ENCODE results near the gene FAM151A. TPM values are rescaled to one million over a fixed set of nuclear protein-coding genes. Genes with fewer than 3 reads are reported as not detected.

Gene FAM151A
- polyA plus RNA-seq, 4 donors = 1.4 to 22.0 (median 1.6) TPM

DNA sequence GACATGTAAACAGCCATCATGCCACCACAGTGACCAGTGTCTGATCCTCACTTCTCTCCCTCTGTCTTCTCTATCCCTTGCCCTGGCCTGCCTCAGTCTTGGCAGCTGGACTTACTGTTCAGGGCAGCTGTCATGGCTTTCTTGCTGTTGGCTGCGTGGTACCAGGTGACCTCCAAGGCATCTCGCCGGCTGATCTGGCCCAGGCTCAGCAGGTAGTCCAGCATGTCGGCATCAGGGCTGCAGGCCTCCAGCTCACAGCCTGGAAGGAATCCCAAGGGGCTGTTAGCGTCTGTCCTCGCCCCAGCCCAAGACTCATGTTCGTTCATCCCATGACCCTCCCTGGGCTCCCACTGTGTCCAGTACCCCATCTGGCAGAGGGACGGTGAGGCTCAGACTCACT lies 3.6 kb downstream of the FAM151A start:
- WGBS, 3 donors = 86 to 93% (median 88%) methylated on average over 8 of the region's 8 CpGs
- no peaks in the 10 kb centered on the region for H3K27me3 ChIP-seq (ENCODE audit: control insufficient read depth in 3 of 3, insufficient read depth in 3 of 3, low read length in 3 of 3)
- no peak overlapping the region for H3K27ac ChIP-seq (ENCODE audit: low read depth in 1 of 3, low read length in 2 of 3)
- H3K36me3 ChIP-seq (ENCODE audit: control insufficient read depth in 3 of 3, insufficient read depth in 2 of 3, low read depth in 1 of 3, low read length in 3 of 3) = peaks cover 0 to 15% (median 0%) of the 10 kb centered on the region in 3 donors
- H3K4me3 ChIP-seq (ENCODE audit: low read depth in 1 of 3, low read length in 3 of 3) = no peak overlapping the region
- H3K9me3 ChIP-seq (ENCODE audit: control insufficient read depth in 2 of 2, insufficient read depth in 1 of 2, low read depth in 1 of 2, low read length in 1 of 2) = no peaks in the 10 kb centered on the region
- FAIRE-seq (no peak), DNase-seq (no peak)
- H3K4me1 ChIP-seq (ENCODE audit: control insufficient read depth in 3 of 3, insufficient read depth in 2 of 3, low read depth in 1 of 3, low read length in 2 of 3) = peaks cover 0 to 23% (median 0%) of the 10 kb centered on the region in 3 donors

DNA sequence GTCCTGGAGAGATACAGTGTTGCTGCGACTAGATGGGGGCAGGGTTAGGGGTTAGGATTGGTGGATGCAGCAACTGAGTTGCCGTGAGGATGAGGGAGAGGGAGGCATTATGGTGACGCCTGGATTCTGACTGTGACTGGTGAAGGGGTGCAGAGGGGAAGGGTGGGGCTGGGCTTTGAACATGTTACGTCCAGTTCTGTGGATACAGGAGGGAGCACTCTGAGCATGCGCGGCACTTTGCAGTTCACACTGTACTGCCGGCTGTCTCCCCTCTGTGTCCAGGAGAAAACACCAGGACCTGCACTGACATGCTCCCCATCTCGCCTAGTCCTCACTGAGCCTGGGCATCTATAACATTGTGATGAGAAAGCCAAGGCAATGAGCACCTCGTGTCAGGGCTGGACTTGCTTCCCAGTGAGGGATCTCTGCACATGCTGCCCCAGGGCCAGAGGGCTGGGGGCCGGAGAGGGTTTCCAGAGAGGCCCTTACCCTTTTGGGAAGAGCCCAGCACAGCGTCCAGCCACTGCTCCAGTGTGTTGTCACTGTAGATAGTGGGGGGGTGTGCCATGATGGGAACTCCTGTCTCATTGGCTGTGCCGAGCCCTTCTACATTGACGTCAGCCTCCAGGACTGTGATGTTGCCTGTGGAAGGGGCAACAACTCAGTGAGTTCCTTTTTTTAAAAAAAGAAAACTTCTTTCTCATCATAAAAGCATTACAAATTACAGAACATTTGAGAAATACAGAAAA lies 7.6 kb downstream of the FAM151A start:
- Histone ChIP-seq H3K27ac (ENCODE audit: low read depth in 1 of 3, low read length in 2 of 3) (peak overlapping the region in 1 of 3 donors; percentile 52), H3K9me3 (ENCODE audit: control insufficient read depth in 2 of 2, insufficient read depth in 1 of 2, low read depth in 1 of 2, low read length in 1 of 2) (no peaks in the 10 kb centered on the region), H3K27me3 (ENCODE audit: control insufficient read depth in 3 of 3, insufficient read depth in 3 of 3, low read length in 3 of 3) (no peaks in the 10 kb centered on the region), H3K36me3 (ENCODE audit: control insufficient read depth in 3 of 3, insufficient read depth in 2 of 3, low read depth in 1 of 3, low read length in 3 of 3) (peaks cover 0 to 27% (median 0%) of the 10 kb centered on the region in 3 donors), H3K4me1 (ENCODE audit: control insufficient read depth in 3 of 3, insufficient read depth in 2 of 3, low read depth in 1 of 3, low read length in 2 of 3) (peaks cover 0 to 24% (median 0%) of the 10 kb centered on the region in 3 donors), H3K4me3 (ENCODE audit: low read depth in 1 of 3, low read length in 3 of 3) (peak overlapping the region in 1 of 3 donors; percentile 17)
- FAIRE-seq (no peak), DNase-seq (no peak)
- 71 to 76% (median 75%) methylated on average over 13 of the region's 13 CpGs for WGBS, 3 donors

DNA sequence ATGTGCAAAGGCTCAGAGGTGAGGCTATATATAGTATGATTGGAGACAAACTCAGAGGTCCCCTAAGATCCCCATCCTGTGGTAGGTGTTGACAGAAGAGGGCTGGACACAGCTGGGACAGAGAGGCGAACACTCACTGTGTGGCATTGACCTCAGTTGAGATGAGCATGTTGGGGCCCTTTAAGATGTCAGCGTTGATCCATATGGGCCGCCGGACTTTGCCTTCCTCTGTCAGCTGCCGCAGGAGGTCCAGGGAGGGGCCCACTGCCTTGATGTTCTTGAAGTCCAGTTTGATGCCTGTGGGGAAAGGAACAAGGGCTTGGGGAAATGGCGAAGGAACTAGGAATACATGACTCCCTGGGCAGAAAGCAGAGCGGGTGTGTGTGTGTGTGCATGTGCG lies 8.8 kb downstream of the FAM151A start:
- FAIRE-seq = no peak
- Histone ChIP-seq H3K9me3 (ENCODE audit: control insufficient read depth in 2 of 2, insufficient read depth in 1 of 2, low read depth in 1 of 2, low read length in 1 of 2) (no peaks in the 10 kb centered on the region), H3K27me3 (ENCODE audit: control insufficient read depth in 3 of 3, insufficient read depth in 3 of 3, low read length in 3 of 3) (no peaks in the 10 kb centered on the region), H3K4me3 (ENCODE audit: low read depth in 1 of 3, low read length in 3 of 3) (peak overlapping the region in 1 of 3 donors; percentile 17), H3K36me3 (ENCODE audit: control insufficient read depth in 3 of 3, insufficient read depth in 2 of 3, low read depth in 1 of 3, low read length in 3 of 3) (peaks cover 0 to 36% (median 0%) of the 10 kb centered on the region in 3 donors), H3K4me1 (ENCODE audit: control insufficient read depth in 3 of 3, insufficient read depth in 2 of 3, low read depth in 1 of 3, low read length in 2 of 3) (peaks cover 0 to 24% (median 0%) of the 10 kb centered on the region in 3 donors), H3K27ac (ENCODE audit: low read depth in 1 of 3, low read length in 2 of 3) (peak overlapping the region in 1 of 3 donors; percentile 52)
- 45 to 62% (median 61%) methylated on average over 8 of the region's 8 CpGs for WGBS, 3 donors
- DNase-seq = peak; percentile 49 to 76

DNA sequence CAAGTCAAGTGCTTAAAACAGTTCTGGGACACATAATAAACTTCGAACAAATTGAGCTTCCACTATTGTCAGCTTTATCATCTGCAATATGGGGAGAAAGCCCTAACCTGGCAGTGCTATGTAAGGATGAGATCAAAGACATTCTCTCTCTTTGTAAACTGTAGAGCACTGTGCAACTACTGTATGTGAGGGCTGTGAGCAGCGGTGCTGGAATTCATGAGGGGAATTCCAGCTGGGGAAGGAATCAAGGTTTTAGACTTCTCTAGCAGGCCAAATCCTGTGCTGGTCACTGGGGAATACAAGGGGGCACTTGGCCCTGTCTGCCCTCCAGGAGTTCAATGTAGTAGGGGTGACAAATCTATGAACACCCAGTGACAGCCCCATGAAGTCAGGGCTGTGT lies 9.3 kb downstream of the FAM151A start:
- no peak overlapping the region for H3K4me3 ChIP-seq (ENCODE audit: low read depth in 1 of 3, low read length in 3 of 3)
- DNase-seq (no peak), FAIRE-seq (no peak)
- H3K27ac ChIP-seq (ENCODE audit: low read depth in 1 of 3, low read length in 2 of 3) = no peak overlapping the region
- 56 to 81% (median 68%) methylated on average over 2 of the region's 2 CpGs for WGBS, 3 donors
- peaks cover 0 to 41% (median 0%) of the 10 kb centered on the region in 3 donors for H3K36me3 ChIP-seq (ENCODE audit: control insufficient read depth in 3 of 3, insufficient read depth in 2 of 3, low read depth in 1 of 3, low read length in 3 of 3)
- H3K9me3 ChIP-seq (ENCODE audit: control insufficient read depth in 2 of 2, insufficient read depth in 1 of 2, low read depth in 1 of 2, low read length in 1 of 2) = no peaks in the 10 kb centered on the region
- H3K4me1 ChIP-seq (ENCODE audit: control insufficient read depth in 3 of 3, insufficient read depth in 2 of 3, low read depth in 1 of 3, low read length in 2 of 3) = peaks cover 0 to 24% (median 0%) of the 10 kb centered on the region in 3 donors
- H3K27me3 ChIP-seq (ENCODE audit: control insufficient read depth in 3 of 3, insufficient read depth in 3 of 3, low read length in 3 of 3) = no peaks in the 10 kb centered on the region

DNA sequence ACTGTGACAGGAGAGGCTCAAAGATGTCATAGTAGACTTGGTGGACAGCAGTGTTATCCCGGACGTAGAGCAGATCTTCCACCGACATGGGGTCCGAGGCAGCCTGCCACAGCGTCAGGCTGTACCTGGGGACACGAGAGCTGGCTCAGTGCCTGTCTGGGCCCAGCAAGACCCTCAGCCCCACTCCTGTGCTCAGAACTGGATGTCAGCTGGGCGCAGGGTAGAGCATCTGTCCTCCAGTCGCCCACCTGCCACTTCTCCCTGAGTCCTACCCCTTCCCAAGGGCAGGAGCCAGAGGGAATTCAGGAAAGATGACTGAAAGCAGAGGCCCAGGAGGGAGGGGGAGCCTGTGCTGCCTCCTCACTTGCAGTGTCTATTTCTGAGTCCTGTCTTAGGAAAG lies 11.7 kb downstream of the FAM151A start:
- Histone ChIP-seq H3K9me3 (ENCODE audit: control insufficient read depth in 2 of 2, insufficient read depth in 1 of 2, low read depth in 1 of 2, low read length in 1 of 2) (no peaks in the 10 kb centered on the region), H3K27me3 (ENCODE audit: control insufficient read depth in 3 of 3, insufficient read depth in 3 of 3, low read length in 3 of 3) (no peaks in the 10 kb centered on the region), H3K4me3 (ENCODE audit: low read depth in 1 of 3, low read length in 3 of 3) (no peak overlapping the region), H3K27ac (ENCODE audit: low read depth in 1 of 3, low read length in 2 of 3) (no peak overlapping the region), H3K4me1 (ENCODE audit: control insufficient read depth in 3 of 3, insufficient read depth in 2 of 3, low read depth in 1 of 3, low read length in 2 of 3) (peaks cover 0 to 24% (median 0%) of the 10 kb centered on the region in 3 donors), H3K36me3 (ENCODE audit: control insufficient read depth in 3 of 3, insufficient read depth in 2 of 3, low read depth in 1 of 3, low read length in 3 of 3) (peaks cover 0 to 60% (median 7%) of the 10 kb centered on the region in 3 donors)
- 81 to 92% (median 82%) methylated on average over 8 of the region's 8 CpGs for WGBS, 3 donors
- FAIRE-seq (no peak), DNase-seq (no peak)

DNA sequence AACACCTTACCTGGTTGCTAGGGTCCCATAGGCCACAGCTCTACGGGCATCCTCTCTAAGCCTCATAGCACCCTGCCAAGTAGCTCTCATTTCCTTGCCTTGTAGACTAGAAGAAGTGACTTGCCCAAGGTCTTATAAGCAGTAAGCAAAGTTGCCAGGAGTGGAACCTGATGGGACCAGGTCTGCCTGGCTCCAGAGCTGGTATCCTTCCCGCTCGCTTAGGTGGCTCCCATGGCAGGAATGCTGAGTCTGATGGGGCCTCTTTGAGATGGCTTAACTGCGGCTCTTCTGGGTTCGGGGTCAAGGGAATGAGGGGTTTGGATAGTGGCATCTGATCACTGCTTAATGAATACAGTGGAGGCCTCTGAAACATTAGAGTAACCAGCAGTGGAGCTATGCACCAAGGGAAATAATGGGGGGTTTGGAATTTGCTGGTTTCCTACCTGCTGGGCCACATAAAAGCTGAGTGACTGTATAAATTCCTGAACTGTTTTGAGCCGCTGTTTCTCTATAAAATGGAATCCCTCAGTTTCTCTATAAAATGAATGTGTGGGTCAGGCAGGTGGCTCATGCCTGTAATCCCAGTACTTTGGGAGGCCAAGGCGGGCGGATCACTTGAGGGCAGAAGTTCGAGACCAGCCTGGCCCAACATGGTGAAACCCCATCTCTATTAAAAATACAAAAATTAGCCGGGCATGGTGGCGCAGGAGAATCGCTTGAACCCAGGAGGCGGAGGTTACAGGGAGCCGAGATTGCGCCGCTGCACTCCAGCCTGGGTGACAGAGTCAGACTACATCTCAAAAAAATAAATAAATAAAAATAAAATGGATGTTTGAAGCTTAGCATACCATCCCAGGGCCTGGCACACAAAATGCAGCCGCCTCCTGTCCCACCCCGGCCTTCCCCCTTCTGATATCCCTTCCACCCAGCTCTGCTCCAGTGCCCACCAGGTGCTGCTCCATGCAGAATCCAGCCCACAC lies 12.4 kb downstream of the FAM151A start:
- Histone ChIP-seq H3K27ac (ENCODE audit: low read depth in 1 of 3, low read length in 2 of 3) (no peak overlapping the region), H3K4me1 (ENCODE audit: control insufficient read depth in 3 of 3, insufficient read depth in 2 of 3, low read depth in 1 of 3, low read length in 2 of 3) (peaks cover 0 to 23% (median 0%) of the 10 kb centered on the region in 3 donors), H3K27me3 (ENCODE audit: control insufficient read depth in 3 of 3, insufficient read depth in 3 of 3, low read length in 3 of 3) (no peaks in the 10 kb centered on the region), H3K36me3 (ENCODE audit: control insufficient read depth in 3 of 3, insufficient read depth in 2 of 3, low read depth in 1 of 3, low read length in 3 of 3) (peaks cover 0 to 64% (median 7%) of the 10 kb centered on the region in 3 donors), H3K4me3 (ENCODE audit: low read depth in 1 of 3, low read length in 3 of 3) (no peak overlapping the region), H3K9me3 (ENCODE audit: control insufficient read depth in 2 of 2, insufficient read depth in 1 of 2, low read depth in 1 of 2, low read length in 1 of 2) (no peaks in the 10 kb centered on the region)
- 94 to 96% (median 95%) methylated on average over 18 of the region's 18 CpGs for WGBS, 3 donors
- FAIRE-seq (no peak), DNase-seq (no peak)

DNA sequence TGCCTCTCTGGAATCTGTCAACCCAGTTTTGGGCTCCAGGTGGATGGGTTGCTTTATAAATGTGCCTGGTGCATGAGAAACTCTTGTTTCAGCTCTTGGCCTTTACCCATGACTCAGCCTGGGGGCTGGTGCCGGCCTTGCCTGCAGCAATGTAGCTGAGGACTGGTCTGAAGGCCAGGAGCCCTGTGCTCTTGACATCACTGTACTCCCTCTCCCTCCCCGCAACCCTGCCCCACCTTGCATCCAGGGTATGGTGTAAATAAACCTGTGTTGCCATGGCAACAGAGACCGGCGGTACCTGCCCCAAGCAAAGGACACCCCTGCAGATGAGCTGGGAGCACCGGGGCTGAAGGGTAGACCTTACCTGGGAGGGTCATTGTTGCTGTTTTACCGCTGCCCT lies 13.3 kb downstream of the FAM151A start:
- no peak for FAIRE-seq
- H3K36me3 ChIP-seq (ENCODE audit: control insufficient read depth in 3 of 3, insufficient read depth in 2 of 3, low read depth in 1 of 3, low read length in 3 of 3) = peaks cover 0 to 64% (median 7%) of the 10 kb centered on the region in 3 donors
- H3K27ac ChIP-seq (ENCODE audit: low read depth in 1 of 3, low read length in 2 of 3) = no peak overlapping the region
- H3K9me3 ChIP-seq (ENCODE audit: control insufficient read depth in 2 of 2, insufficient read depth in 1 of 2, low read depth in 1 of 2, low read length in 1 of 2) = no peaks in the 10 kb centered on the region
- H3K27me3 ChIP-seq (ENCODE audit: control insufficient read depth in 3 of 3, insufficient read depth in 3 of 3, low read length in 3 of 3) = no peaks in the 10 kb centered on the region
- 80 to 95% (median 82%) methylated on average over 6 of the region's 6 CpGs for WGBS, 3 donors
- H3K4me1 ChIP-seq (ENCODE audit: control insufficient read depth in 3 of 3, insufficient read depth in 2 of 3, low read depth in 1 of 3, low read length in 2 of 3) = peaks cover 0 to 15% (median 0%) of the 10 kb centered on the region in 3 donors
- DNase-seq = peak in 1 of 2 donors; percentile 35
- no peak overlapping the region for H3K4me3 ChIP-seq (ENCODE audit: low read depth in 1 of 3, low read length in 3 of 3)

DNA sequence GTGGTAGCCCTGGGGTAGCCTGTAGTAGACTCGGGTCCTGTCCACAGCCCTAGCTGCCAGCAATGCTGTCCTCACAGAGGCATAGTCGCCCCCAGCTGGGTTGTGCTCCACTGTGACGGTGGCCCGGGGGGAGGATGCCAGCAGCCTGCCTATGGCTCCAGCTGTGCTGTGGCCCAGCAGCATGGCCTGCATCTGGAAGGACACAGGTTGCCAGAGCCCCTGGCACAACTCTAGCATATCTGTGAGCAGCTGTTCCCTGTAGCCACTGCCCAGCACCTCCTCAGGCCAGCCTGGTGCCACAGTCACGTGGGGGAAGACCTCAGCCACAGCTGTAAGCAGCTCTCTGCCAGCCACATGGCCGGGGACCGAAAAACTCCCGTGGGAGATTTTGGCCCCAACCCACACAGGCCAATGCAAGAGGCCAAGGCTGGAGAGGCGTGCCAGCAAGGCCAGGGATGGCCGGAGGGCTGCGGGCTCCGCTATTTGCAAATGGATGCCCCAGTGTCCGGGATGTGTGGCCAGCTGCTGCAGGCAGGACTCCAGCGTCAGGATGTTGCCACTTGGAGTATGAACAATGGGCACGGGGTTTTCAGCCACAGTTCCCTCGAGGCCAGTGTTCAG lies 13.9 kb downstream of the FAM151A start:
- Histone ChIP-seq H3K36me3 (ENCODE audit: control insufficient read depth in 3 of 3, insufficient read depth in 2 of 3, low read depth in 1 of 3, low read length in 3 of 3) (peaks cover 0 to 68% (median 7%) of the 10 kb centered on the region in 3 donors), H3K4me3 (ENCODE audit: low read depth in 1 of 3, low read length in 3 of 3) (no peak overlapping the region), H3K4me1 (ENCODE audit: control insufficient read depth in 3 of 3, insufficient read depth in 2 of 3, low read depth in 1 of 3, low read length in 2 of 3) (peaks cover 0 to 8% (median 0%) of the 10 kb centered on the region in 3 donors), H3K27me3 (ENCODE audit: control insufficient read depth in 3 of 3, insufficient read depth in 3 of 3, low read length in 3 of 3) (no peaks in the 10 kb centered on the region), H3K27ac (ENCODE audit: low read depth in 1 of 3, low read length in 2 of 3) (no peak overlapping the region), H3K9me3 (ENCODE audit: control insufficient read depth in 2 of 2, insufficient read depth in 1 of 2, low read depth in 1 of 2, low read length in 1 of 2) (no peaks in the 10 kb centered on the region)
- no peak for DNase-seq
- FAIRE-seq = no peak
- WGBS, 3 donors = 72 to 83% (median 83%) methylated on average over 16 of the region's 16 CpGs
